GM12878 (cell line): ENCODE data around the gene KCNK4. TPM values are rescaled to one million over a fixed set of nuclear protein-coding genes. Genes with fewer than 3 reads are reported as not detected.
A peak's percentile ranks its signal among the peaks of the same experiment; 100 is the strongest.

Source experiments
- CTCF ChIP-seq, 3 experiments: IDR thresholded peaks in 2 of 3; conservative IDR thresholded peaks in 1 of 3; 2 replicates each; pipeline ENCODE4 v1.5.1; 2011; ENCODE audit warnings: low read depth in 3 of 3, low read length in 3 of 3, mild to moderate bottlenecking in 3 of 3, control low read depth in 2 of 3, moderate library complexity in 2 of 3, inconsistent platforms in 1 of 3, mixed read lengths in 1 of 3; ENCODE audit not compliant: control insufficient read depth in 2 of 3, insufficient read depth in 1 of 3; ENCODE audit errors: extremely low read depth in 1 of 3
- E4F1 ChIP-seq: fragments of 450-650 bp; IDR thresholded peaks from 2 replicates; pipeline ENCODE4 v1.6.1; 2018; ENCODE audit warnings: borderline replicate concordance, mild to moderate bottlenecking; ENCODE audit not compliant: partially characterized antibody
- ESRRA ChIP-seq: IDR thresholded peaks from 2 replicates; pipeline ENCODE4 v1.6.1; 2012; ENCODE audit warnings: mild to moderate bottlenecking, low read length, improper control_type of control experiment
- MYB ChIP-seq: fragments of 150-350 bp; IDR thresholded peaks from 2 replicates; pipeline ENCODE4 v1.6.1; 2014; ENCODE audit warnings: mild to moderate bottlenecking, low read depth, low read length, borderline replicate concordance
- NBN ChIP-seq: fragments of 450-650 bp; IDR thresholded peaks from 2 replicates; pipeline ENCODE4 v1.6.1; 2016
- POLR2A ChIP-seq: IDR thresholded peaks from 2 replicates; pipeline ENCODE4 v1.6.1; 2011; ENCODE audit warnings: low read depth, mild to moderate bottlenecking, low read length
- POLR2AphosphoS5 ChIP-seq: IDR thresholded peaks from 2 replicates; pipeline ENCODE4 v1.6.1; 2011; ENCODE audit warnings: mild to moderate bottlenecking, low read length, inconsistent platforms
- RUNX3 ChIP-seq: IDR thresholded peaks from 2 replicates; pipeline ENCODE4 v1.6.1; 2012; ENCODE audit warnings: low read length, inconsistent platforms
- SP1 ChIP-seq: IDR thresholded peaks from one replicate; pipeline ENCODE4 v1.6.1; 2011; ENCODE audit warnings: low read depth, low read length
- SUPT20H ChIP-seq: IDR thresholded peaks from 2 replicates; pipeline ENCODE4 v1.6.1; 2011; ENCODE audit warnings: low read depth, mild to moderate bottlenecking, low read length, moderate library complexity, borderline replicate concordance; ENCODE audit not compliant: control insufficient read depth
- TAF1 ChIP-seq: IDR thresholded peaks from 2 replicates; pipeline ENCODE4 v1.6.1; 2011; ENCODE audit warnings: mild to moderate bottlenecking, low read depth, low read length, borderline replicate concordance
- YBX1 ChIP-seq: fragments of 450-650 bp; IDR thresholded peaks from 2 replicates; pipeline ENCODE4 v1.6.1; 2016; ENCODE audit warnings: antibody characterized with exemption
- ZNF687 ChIP-seq: fragments of 450-650 bp; IDR thresholded peaks from 2 replicates; pipeline ENCODE4 v1.6.1; 2017; ENCODE audit warnings: mild to moderate bottlenecking, moderate library complexity
- polyA plus RNA-seq, 11 experiments: library from polyadenylated mRNA; depleted of rRNA in 4 of 11; unstranded in 6 of 11; stranded (reverse) in 5 of 11; fragments of >200 nt; fragmentation: Nextera tagmentation in 4 of 11; fragmentation: Illumina TruSeq in 1 of 11; extraction: Ambion mirVana in 4 of 11; extraction: Trizol in 1 of 11; gene quantifications; 1 replicate in 1 of 11; 2 replicates in 10 of 11; pipeline versions ENCODE4 v1.2.1 to v1.2.3, GENCODE V29; 2011 to 2016; ENCODE audit warnings: inconsistent platforms in 2 of 11, missing spikeins in 2 of 11, low read depth in 1 of 11
- total RNA-seq, 4 experiments: library from RNA; depleted of rRNA in 3 of 4; stranded (reverse); fragments of >200 nt in 3 of 4; fragmentation: Illumina TruSeq in 1 of 4; extraction: Trizol in 1 of 4; gene quantifications; 2 replicates each; pipeline versions ENCODE4 v1.2.1 to v1.2.3, GENCODE V29; 2013 to 2021

KCNK4 gene
- total and polyA plus RNA-seq, 10 of the 15 experiments (the other 5 are each of a cell fraction or from before 2014, with no cell fraction given) = 0.04 TPM; not detected in 9

- TF ChIP-seq ESRRA (no peak), POLR2A (peak; percentile 82), POLR2AphosphoS5 (0 out of 2 replicates have a peak, but pooled peaks have one; percentile 30), RUNX3 (no peak), ZNF687 (no peak), NBN (peak; percentile 47; the same call in 1 of the 2 replicates), SUPT20H (no peak), TAF1 (0 out of 2 replicates have a peak, but pooled peaks have one; percentile 13), MYB (no peak), CTCF (IDR thresholded peaks at IDR 0.05 in 2 of 3, conservative IDR thresholded peaks at IDR 0.05 in 1 of 3; ENCODE audit: control insufficient read depth in 2 of 3, extremely low read depth in 1 of 3, insufficient read depth in 1 of 3, low read depth in 3 of 3, low read length in 3 of 3) (peak; percentile 47 to 55 (median 52)), YBX1 (no peak), SP1 (no peak), E4F1 (no peak)
These were observed 14.8 kb downstream of the KCNK4 start (continued) for GRCh38 chr11:64305691-64306562.
